Heart left ventricle (tissue), 13 donors: ENCODE results near the gene SLC17A7.
A peak's percentile ranks its signal among the peaks of the same experiment; 100 is the strongest.

Experiments used
- CTCF ChIP-seq, 12 donors: fragments of 200-600 bp; sonication (generic) in 4 of 12; IDR thresholded peaks; one replicate each; pipeline versions ENCODE4 v1.5.0 to v1.8.0; 2018 to 2022; ENCODE audit warnings: antibody characterized with exemption in 12 of 12, mild to moderate bottlenecking in 5 of 12
- POLR2A ChIP-seq, 2 donors: fragments of 450-650 bp; IDR thresholded peaks; one replicate each; pipeline ENCODE4 v1.6.1; 2017; ENCODE audit warnings: antibody characterized with exemption in 2 of 2, mild to moderate bottlenecking in 2 of 2, moderate library complexity in 2 of 2
- donor health status: ischemic (EF 13 %, LVEDD 7.1; RV severe dilation, severe dysfunction).
- donor health status: DM: no; HTN: yes; CAD: no.
- donor health status: DM: no; HTN: no; CAD: no.
- donor health status: ischemic (EF 25% LVEDD 6.9; RV normal size, moderate dysfunction).
- donor health status: ischemic (EF 25% LVEDD 5.7; RV mildly dilated, moderate dysfunction).
- donor health status: ischemic (EF 35%, LVEDD 5.7; RV mildly dilated, moderate dysfunction).
- donor health status: nonischemic (EF 11% LVEDD 7.7; RV severe dilation, severe dysfunction).
- donor health status: DM: yes; HTN: yes; CAD: no.
- donor health status: PGD.
- donor health status: ischemic (EF 29% LVEDD 5.4; RV normal size, mild dysfunction).
- donor health status: nonischemic (EF 23%, LVEDD 6.1; RV moderate dilation, normal function).

- peak in 1 of 12 donors; percentile 10 for TF ChIP-seq CTCF (IDR thresholded peaks at IDR 0.05)
- no peak for TF ChIP-seq POLR2A (IDR thresholded peaks at IDR 0.05)
Measured at GRCh38 chr19:49430678-49431329, 10.5 kb downstream of the SLC17A7 start.
